ENCODE results near the gene GYG2.
A peak's percentile ranks its signal among the peaks of the same experiment; 100 is the strongest.

Gene GYG2

GRCh38 chrX:2828959-2829411, 255 bp downstream of the GYG2 start:
- no peak for TF ChIP-seq CTCF (conservative IDR thresholded peaks at IDR 0.05)
- peak overlapping the region; percentile 31; the same call in 1 of the 2 replicates for H3K27ac ChIP-seq

- H3K27ac ChIP-seq: peak overlapping the region; percentile 31; the same call in 1 of the 2 replicates
- no peak for TF ChIP-seq CTCF (conservative IDR thresholded peaks at IDR 0.05)
These were observed 928 bp downstream of the GYG2 start for GRCh38 chrX:2829469-2830246.

GRCh38 chrX:2831471-2832228, 2.9 kb downstream of the GYG2 start:
- TF ChIP-seq CTCF (conservative IDR thresholded peaks at IDR 0.05): no peak
- no peak overlapping the region for H3K27ac ChIP-seq

GRCh38 chrX:2837961-2838360, 9.2 kb downstream of the GYG2 start:
- no peak overlapping the region for H3K27ac ChIP-seq
- TF ChIP-seq CTCF (conservative IDR thresholded peaks at IDR 0.05): no peak

GRCh38 chrX:2840961-2841360, 12.2 kb downstream of the GYG2 start:
- TF ChIP-seq CTCF (conservative IDR thresholded peaks at IDR 0.05): no peak

GRCh38 chrX:2841537-2841936, 12.8 kb downstream of the GYG2 start:
- H3K27ac ChIP-seq: no peak overlapping the region
- no peak for TF ChIP-seq CTCF (conservative IDR thresholded peaks at IDR 0.05)

More at GRCh38 chrX:2840961-2841360, 12.2 kb downstream of the GYG2 start:
- H3K27ac ChIP-seq: no peak overlapping the region

GRCh38 chrX:2846992-2847391, 18.3 kb downstream of the GYG2 start:
- TF ChIP-seq CTCF (conservative IDR thresholded peaks at IDR 0.05): no peak
- no peak overlapping the region; the same call in 1 of the 2 replicates for H3K27ac ChIP-seq
